GM19395 (cell line): ENCODE results near the gene SELENON.

Source experiments
- ATAC-seq: cut with Tn5 transposase; IDR thresholded peaks from one replicate; pipeline ENCODE4 v1.9.1; 2021; ENCODE audit warnings: mild to moderate bottlenecking, moderate library complexity; ENCODE audit not compliant: unreplicated experiment

Gene SELENON

DNA sequence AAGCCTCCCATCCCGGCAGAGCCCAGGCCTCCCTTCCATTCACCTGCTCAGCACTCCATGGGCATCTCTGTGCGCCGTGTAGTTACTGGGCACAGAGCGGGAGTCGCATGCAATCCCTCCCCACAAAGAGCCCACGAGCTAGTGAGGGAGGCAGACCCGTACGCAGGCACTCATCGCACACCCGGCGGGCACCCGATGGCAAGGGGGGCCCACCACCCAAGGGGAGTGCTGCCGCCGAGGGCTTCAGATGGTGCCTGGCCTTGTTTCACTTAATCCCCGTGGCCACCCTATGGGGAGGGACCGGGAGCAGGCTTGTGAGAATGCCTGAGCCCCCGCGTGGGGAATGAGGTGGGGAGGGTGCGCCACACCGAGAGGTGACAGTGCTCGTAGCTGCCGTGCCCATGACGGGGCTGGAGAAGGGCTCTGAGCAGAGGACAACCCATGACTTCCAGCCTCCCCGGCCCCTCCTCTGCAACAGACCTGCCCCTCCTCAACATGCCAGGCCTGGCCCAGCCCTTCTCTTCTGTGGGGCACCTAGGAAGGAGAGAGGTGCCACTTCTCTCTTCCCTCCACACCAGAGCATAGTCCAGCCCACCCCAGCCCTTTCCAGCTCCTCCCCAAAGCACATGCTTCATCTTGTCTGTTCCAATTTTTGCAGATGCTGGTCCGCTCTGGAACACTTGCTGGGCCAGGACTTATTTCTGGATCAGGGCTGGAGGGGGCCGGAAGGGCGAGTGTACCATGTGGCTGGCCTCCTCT is 30.2 kb upstream of the SELENON start:
- ATAC-seq: no peak

GRCh38 chr1:25770541-25771220 is 29.3 kb upstream of the SELENON start:
- no peak for ATAC-seq

DNA sequence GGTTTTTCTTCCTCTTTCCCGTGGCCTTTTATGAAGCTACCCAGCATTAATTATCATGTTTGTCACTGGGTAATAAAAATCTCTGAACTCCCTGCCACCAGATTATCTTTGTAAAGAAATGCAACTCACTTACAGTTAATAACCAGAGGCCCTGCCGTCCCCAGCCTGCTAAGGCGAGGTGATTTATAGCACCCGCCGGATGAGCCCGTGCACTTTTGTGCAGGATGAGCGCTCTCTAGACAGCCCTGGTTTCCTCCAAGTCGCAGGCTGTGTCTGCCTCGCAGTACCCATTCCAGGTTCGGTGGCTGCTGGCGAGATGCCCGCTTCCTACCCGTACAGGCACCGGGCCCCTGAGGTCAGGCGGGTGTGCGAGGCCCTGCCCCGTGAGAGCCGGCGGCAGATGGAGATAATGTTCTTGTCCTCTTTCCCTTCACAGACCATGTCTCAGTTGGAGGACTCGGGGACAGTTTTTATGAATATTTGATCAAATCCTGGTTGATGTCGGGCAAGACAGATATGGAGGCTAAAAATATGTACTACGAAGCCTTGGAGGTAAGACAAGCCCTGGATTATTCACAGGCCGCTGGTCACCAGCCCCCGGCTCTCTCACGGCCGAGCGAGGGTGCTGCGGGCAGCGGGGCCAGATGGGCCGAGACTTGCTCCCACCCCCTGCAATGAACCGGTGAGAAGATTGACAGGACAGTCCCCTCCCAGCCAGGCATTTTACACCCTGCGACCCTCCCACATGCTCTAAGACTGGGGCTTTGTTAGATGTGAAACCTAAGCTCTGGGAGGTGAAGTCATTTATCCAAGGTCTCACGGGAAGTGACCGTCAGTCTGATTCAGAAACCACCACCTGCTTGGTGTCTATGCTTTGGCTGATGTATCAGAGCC is 28.5 kb upstream of the SELENON start:
- ATAC-seq: no peak

- ATAC-seq: no peak
Observed at GRCh38 chr1:25772164-25772563, 27.8 kb upstream of the SELENON start.

GRCh38 chr1:25772692-25773245 is 27.2 kb upstream of the SELENON start:
- ATAC-seq: no peak

DNA sequence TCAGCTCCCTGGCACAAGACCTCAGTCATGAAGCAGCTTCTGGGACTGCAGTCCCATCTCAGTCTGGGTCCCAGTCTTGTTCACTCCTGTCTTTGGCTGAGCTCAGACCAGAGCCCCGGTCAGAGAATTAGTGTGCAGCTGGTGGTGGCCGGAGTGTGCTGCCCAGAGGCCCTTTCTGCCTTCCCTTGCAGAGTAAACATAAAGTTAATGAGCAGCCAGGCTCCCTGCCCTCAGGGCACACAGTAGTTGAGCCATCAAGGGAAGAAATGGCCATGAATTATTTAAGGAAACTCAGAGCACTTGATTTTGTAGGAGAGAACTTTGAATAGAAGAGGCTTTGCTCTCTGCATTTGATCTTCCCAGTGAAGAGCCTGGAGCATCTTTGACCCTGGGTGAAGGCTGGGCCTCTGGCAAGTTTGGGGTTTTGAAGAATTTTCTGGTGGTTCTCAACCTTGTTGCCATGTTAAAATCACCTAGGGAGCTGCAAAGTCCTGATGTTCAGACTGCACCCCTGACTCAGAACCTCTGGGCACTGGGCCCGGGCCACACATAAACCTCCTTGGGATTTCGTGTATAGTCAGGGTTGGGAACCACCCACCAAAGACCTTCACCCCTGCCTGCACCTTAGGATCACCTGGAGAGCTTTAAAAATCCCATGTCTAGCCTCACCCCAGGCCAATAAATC is 26.4 kb upstream of the SELENON start:
- no peak for ATAC-seq

DNA sequence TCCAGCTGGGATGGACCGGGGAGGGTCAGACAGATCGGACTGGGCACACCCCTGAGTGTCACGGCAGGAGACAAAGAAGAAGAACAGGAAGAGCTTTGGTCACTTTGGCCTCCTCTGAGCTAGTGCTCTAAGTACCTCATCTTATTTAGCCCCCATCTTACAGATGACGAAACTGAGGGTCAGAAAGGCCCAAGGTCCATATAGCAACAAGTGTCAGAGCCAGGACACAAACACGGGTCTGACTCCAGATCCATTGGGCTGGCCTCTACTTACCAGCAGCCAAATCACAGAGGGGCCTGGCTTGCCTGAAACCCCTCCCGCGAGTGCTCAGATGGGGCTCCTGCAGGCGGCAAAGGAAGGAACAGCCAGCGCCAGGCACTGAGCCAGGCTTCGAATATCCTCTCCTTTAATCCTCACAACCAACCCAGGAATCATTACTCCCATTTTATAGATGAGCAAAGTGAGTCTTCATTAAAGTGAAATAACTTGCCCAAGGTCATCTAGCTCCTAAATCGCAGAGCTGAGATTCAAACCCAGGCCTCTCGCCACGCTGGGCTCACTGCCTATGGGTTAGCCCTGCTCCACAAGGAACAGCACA is 25.7 kb upstream of the SELENON start:
- ATAC-seq: no peak

DNA sequence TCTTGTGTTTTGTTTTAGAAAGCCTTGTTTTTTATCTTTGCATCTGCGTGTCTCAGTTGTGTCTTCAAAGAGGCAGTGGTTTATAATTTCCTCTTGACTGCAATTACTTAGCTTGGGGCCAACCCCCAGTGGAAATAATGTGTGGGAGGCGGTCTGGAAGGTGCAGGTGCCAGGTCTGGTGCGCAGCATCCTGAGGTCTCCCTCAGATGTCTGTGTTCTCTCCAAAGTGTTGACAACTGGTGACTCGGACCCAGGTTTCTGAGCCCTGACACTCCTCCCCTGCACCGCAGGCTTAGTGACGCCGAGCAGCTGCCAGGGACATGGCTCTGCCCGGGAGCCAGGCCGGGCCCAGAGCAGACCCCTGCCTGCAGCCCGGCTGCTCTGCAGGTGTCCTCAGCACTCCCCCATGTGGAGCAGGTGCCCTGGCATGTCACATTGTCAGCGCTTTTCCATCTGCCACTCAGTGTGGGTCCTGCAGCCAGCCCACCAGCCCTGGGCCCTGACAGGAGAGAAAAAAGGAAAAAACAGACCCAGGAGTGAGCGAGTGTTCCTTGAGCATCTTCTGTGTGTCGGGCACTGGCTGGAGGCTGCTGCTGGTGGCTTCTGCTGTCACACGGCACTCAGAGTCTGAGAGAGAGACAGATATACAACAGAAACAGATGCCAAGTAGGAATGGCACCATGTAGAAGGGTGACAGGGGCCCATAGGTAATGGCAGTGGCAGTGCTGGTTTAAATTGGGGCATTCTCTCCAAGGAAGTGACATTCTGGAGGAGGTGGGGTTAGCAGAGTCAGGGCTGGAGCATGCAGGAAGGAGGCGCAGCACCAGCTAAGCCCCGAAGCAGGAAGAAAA is 24.8 kb upstream of the SELENON start:
- no peak for ATAC-seq

DNA sequence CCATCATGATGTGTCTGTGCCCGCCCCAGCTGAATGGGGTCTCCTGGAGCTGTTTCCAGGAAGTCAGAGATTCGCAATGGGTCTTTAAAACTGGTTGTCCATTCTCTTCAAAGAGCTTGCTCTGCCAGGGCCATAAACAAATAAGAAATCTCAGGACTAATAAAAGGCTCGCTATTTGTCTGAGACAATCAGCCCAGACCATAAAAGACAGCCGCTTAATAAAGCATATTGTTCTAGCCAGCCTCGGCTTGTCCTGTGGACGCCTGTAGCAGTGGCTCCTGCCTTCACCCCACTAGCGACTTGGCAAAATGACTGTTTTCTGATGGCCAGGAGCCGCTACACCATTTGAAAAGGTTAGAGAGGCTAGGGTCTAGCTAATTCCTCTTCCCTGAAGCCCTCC is 20.6 kb upstream of the SELENON start:
- ATAC-seq: no peak

- ATAC-seq: no peak
Observed at GRCh38 chr1:25779894-25780293, 20.1 kb upstream of the SELENON start.

GRCh38 chr1:25780318-25781129 is 19.5 kb upstream of the SELENON start:
- no peak for ATAC-seq

DNA sequence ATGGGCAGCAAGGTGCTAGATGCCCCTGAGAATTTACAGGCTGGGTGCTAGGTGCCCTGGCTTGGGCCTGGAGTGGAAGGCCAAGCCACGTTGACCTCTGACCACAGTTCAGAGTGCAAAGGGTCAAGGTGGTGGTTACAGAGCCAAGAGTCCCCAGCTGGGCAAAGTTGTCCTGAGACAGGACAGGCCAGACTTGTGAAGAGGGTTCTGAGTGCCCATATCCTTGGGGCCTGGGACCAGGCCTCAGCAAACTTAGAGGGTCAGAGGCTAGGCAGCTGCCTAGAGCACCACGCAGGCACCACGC is 18.9 kb upstream of the SELENON start:
- ATAC-seq: no peak

DNA sequence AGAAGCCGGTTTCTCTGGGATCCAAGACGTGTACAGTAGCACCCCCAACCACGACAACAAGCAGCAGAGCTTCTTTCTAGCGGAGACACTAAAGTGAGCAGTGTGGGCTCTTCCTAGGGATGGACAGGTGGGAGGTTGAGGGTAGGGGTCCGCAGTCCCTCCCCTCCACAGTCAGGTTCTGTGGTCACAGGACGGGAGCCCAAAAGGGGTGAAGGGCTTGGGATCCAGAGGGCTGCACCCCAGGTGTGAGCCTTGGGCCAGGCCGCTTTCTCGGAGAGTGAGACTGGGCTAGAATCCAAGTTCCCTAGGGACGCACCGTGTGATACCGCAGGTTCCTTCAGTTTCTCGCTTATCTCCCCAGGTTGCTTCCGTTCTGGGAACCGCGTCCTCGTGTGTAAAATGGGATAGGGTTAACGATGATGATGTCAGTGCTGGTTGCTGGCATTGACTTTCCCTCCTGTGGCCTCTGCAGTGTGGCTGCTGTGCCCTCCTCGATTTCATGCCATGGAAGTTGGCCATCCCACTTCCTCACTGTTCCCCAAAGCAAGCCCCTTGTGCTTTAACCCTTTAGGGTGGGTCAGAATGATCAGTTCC is 17.3 kb upstream of the SELENON start:
- no peak for ATAC-seq

DNA sequence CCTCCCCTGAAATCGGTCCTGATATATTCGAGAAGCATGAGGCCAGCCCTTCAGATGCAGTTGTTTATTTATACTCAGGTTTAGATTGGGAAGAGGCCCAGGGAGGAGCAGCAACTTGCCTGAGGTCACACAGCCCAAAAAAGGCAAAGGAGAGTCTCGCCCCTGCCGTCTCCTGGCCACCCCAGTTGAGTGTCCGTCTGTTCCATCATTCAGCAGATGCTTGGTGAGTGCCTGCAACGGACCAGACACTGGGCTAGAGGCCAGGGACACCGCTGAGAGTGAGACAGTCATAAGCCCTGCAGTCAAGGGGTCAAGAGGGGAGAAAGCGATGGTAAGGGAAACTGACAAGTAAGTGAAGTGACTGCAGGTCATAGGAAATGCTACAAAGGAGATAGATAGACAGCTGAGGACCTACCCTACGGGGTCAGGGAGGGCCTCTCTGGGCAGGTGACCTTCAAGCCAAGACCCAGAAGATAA is 15.4 kb upstream of the SELENON start:
- no peak for ATAC-seq

GRCh38 chr1:25785333-25786067 is 14.5 kb upstream of the SELENON start:
- no peak for ATAC-seq

- ATAC-seq: no peak
Observed at GRCh38 chr1:25786887-25787759, 12.9 kb upstream of the SELENON start.

GRCh38 chr1:25787760-25788166 is 12.2 kb upstream of the SELENON start:
- no peak for ATAC-seq
